HEK293T (cell line): Measurements from ENCODE around the gene BBS5.

ENCODE experiments used
- CTCF ChIA-PET: fragments of 350-600 bp; formaldehyde crosslinking; extraction: SDS; loops from one replicate; lab custom pipeline; 2021; ENCODE audit warnings: antibody characterized with exemption, inconsistent platforms; lab: Yijun Ruan, JAX
- POLR2A ChIA-PET: fragments of 350-600 bp; formaldehyde crosslinking; extraction: SDS; loops from one replicate; lab custom pipeline; 2020; ENCODE audit warnings: antibody characterized with exemption, inconsistent platforms; lab: Yijun Ruan, JAX
- DNase-seq: peaks from one replicate; pipeline ENCODE4 v3.0.0; 2012; ENCODE audit warnings: mixed read lengths; ENCODE audit errors: extremely low spot score
- ARNT ChIP-seq: fragments of 450-650 bp; IDR thresholded peaks from 2 replicates; pipeline ENCODE4 v1.6.1; 2017; ENCODE audit warnings: mild to moderate bottlenecking
- BHLHE40 ChIP-seq: fragments of 450-650 bp; IDR thresholded peaks from 2 replicates; pipeline ENCODE4 v1.6.1; 2016; ENCODE audit warnings: mild to moderate bottlenecking, moderate library complexity, borderline replicate concordance
- CTBP1 ChIP-seq: fragments of 450-650 bp; IDR thresholded peaks from 2 replicates; pipeline ENCODE4 v1.6.1; 2016; ENCODE audit warnings: borderline replicate concordance
- ELF4 ChIP-seq: fragments of 450-650 bp; IDR thresholded peaks from 2 replicates; pipeline ENCODE4 v1.6.1; 2017; ENCODE audit warnings: antibody characterized with exemption
- FOXA1 ChIP-seq: fragments of 450-650 bp; IDR thresholded peaks from 2 replicates; pipeline ENCODE4 v1.6.1; 2016; ENCODE audit warnings: mild to moderate bottlenecking
- FOXK2 ChIP-seq: fragments of 450-650 bp; IDR thresholded peaks from 2 replicates; pipeline ENCODE4 v1.6.1; 2016; ENCODE audit warnings: mild to moderate bottlenecking
- FOXM1 ChIP-seq: fragments of 450-650 bp; IDR thresholded peaks from 2 replicates; pipeline ENCODE4 v1.6.1; 2017; ENCODE audit warnings: mild to moderate bottlenecking, borderline replicate concordance
- HDGF ChIP-seq: fragments of 450-650 bp; IDR thresholded peaks from 2 replicates; pipeline ENCODE4 v1.6.1; 2017; ENCODE audit warnings: antibody characterized with exemption, borderline replicate concordance
- L3MBTL2 ChIP-seq: fragments of 450-650 bp; conservative IDR thresholded peaks from 2 replicates; pipeline ENCODE4 v1.6.1; 2016; ENCODE audit warnings: mild to moderate bottlenecking
- LEF1 ChIP-seq: fragments of 450-650 bp; IDR thresholded peaks from 2 replicates; pipeline ENCODE4 v1.6.1; 2017; ENCODE audit warnings: mild to moderate bottlenecking, borderline replicate concordance
- NFRKB ChIP-seq: fragments of 450-650 bp; IDR thresholded peaks from 2 replicates; pipeline ENCODE4 v1.6.1; 2016; ENCODE audit warnings: mild to moderate bottlenecking, moderate library complexity
- SP1 ChIP-seq: fragments of 450-650 bp; IDR thresholded peaks from 2 replicates; pipeline ENCODE4 v1.6.1; 2017
- SUZ12 ChIP-seq: fragments of 450-650 bp; IDR thresholded peaks from 2 replicates; pipeline ENCODE4 v1.6.1; 2016; ENCODE audit warnings: mild to moderate bottlenecking
- TARDBP ChIP-seq: fragments of 450-650 bp; IDR thresholded peaks from 2 replicates; pipeline ENCODE4 v1.6.1; 2016
- ZNF384 ChIP-seq: fragments of 450-650 bp; IDR thresholded peaks from 2 replicates; pipeline ENCODE4 v1.6.1; 2016
- TF ChIP-seq, protein P1 (sequence below): fragments of 450-650 bp; IDR thresholded peaks from 2 replicates; pipeline ENCODE4 v1.6.1; 2016

Gene BBS5

DNA sequence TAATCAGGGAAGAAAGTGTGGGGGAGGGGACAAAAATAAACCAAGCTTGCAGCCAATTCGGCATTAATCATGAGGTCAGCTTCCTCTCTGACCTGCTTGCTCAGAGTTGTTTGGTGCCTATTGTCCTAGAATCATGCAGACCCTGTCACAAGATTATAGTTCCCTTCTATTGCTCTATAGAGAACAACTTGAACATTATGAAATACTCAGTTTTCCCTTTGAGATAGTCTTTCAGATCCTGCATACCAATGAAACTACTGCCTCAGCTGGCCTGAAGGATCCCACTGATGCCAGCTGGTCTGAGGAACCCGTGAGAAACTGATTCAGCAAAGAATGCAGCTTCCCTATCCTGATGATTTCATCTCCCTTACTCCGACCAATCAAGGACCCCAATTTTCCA lies 955 bp upstream of the BBS5 start:
- DNase-seq = no peak
- ChIA-PET POLR2A (no interaction called here), CTCF (no interaction called here)
- TF ChIP-seq FOXA1 = no peak
- no peak for TF ChIP-seq SUZ12
- TF ChIP-seq FOXM1 = no peak
- no peak for TF ChIP-seq BHLHE40
- TF ChIP-seq, protein P1, sequence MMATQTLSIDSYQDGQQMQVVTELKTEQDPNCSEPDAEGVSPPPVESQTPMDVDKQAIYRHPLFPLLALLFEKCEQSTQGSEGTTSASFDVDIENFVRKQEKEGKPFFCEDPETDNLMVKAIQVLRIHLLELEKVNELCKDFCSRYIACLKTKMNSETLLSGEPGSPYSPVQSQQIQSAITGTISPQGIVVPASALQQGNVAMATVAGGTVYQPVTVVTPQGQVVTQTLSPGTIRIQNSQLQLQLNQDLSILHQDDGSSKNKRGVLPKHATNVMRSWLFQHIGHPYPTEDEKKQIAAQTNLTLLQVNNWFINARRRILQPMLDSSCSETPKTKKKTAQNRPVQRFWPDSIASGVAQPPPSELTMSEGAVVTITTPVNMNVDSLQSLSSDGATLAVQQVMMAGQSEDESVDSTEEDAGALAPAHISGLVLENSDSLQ = no peak
- TF ChIP-seq ELF4 = no peak

DNA sequence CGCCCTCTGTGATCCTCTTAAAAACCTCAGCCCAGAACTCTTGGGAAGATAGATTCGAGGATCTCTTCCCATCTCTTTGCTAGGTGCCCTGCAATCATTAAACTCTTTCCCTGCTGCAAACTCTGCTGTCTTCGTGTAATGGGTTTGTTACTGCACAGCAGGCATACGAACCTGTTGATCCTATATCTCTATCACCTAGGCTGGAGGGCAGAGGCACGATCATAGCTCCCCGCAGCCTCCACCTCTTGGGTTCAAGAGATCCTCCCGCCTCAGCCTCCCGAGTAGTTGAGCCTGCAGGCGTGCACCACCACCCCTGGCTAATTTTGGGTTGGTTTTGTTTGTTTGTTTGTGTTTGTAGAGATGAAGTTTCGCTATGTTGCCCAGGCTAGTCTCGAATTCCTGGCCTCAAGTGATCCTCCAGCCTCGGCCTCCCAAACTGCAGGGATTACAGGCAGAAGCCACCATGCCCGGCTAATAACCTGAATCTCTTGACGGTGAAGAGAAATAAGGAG lies 493 bp upstream of the BBS5 start:
- POLR2A ChIA-PET = interaction anchor here (0.8 to 1.5 kb wide), 5 partner anchors 12 to 106 kb away, joined by 3 to 5 read pairs (median 3); partner anchors contain the start of genes FASTKD1 and PPIG
- TF ChIP-seq FOXA1 = no peak
- no peak for TF ChIP-seq BHLHE40
- no peak for TF ChIP-seq ZNF384
- TF ChIP-seq, protein P1 = no peak
- TF ChIP-seq NFRKB = no peak
- no peak for TF ChIP-seq HDGF
- TF ChIP-seq ARNT = no peak
- TF ChIP-seq LEF1 = no peak
- TF ChIP-seq ELF4 = no peak
- TF ChIP-seq TARDBP = no peak
- no peak for TF ChIP-seq SUZ12
- no peak for TF ChIP-seq SP1
- no peak for TF ChIP-seq L3MBTL2
- no peak for TF ChIP-seq FOXM1
- no peak for TF ChIP-seq FOXK2
- no peak for TF ChIP-seq CTBP1
- DNase-seq = no peak
- CTCF ChIA-PET = interaction anchor here (0.7 to 2.0 kb wide), 3 partner anchors 9 to 1653 kb away, joined by 3 to 7 read pairs (median 4); no protein-coding TSS in a partner anchor

DNA sequence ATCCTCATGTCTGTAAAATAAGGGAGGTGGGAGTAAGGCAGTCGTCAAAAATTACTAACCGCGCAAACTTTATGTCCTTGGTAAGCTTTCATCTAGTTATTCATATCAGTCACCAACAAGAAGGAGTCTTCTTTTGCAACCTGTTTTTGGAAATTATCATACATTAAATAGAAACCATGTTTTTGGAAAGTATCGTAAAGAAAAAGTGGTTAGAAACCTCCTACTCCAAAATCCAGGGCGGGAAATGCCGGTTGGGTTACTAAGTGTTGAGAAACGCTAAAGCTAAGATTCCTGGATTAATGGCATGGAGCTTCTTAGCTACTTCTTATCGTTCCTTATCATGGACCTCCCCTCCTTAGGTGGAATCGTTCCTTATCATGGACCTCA lies 778 bp downstream of the BBS5 start:
- DNase-seq = no peak
- TF ChIP-seq BHLHE40 = no peak
- TF ChIP-seq FOXM1 = no peak
- no peak for TF ChIP-seq CTBP1
- no peak for TF ChIP-seq NFRKB
- no peak for TF ChIP-seq FOXA1
- TF ChIP-seq L3MBTL2 = no peak
- TF ChIP-seq ARNT = no peak
- TF ChIP-seq ELF4 = no peak
- TF ChIP-seq SUZ12 = no peak
- TF ChIP-seq ZNF384 = no peak
- TF ChIP-seq LEF1 = no peak
- TF ChIP-seq, protein P1 = no peak
- TF ChIP-seq TARDBP = no peak
- CTCF ChIA-PET = interaction anchor here (0.7 to 2.0 kb wide), 6 partner anchors 9 to 349 kb away, joined by 3 to 7 read pairs (median 3); no protein-coding TSS in a partner anchor
- POLR2A ChIA-PET = interaction anchor here (1.1 to 1.6 kb wide), 4 partner anchors 8 to 94 kb away, joined by 3 to 5 read pairs (median 4); partner anchors contain the start of gene FASTKD1

DNA sequence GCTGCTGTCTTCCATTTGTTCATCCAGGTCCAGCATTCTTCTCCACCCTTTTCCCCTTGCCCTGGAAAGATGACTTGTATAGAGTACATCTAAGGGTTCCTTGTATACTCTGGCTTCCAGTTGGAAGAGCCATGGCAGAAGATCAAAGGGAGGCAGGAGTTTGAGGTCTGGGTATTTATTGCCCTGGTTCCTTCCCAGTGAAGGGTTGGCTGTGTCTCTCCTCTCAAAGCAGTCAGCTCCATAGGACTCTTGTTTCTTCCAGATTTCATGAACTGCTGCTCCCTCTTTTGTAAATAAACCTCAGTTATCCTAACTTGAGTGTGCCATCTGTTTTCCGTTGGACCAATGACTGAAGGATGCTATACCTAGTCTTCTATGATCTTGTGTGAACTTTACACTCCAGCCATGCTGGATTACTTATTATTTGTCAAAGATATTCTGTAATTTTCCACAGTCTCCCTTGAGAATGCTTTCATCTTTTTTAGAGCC lies 6.4 kb downstream of the BBS5 start:
- ChIA-PET POLR2A (no interaction called here), CTCF (no interaction called here)
- no peak for DNase-seq
- TF ChIP-seq FOXK2 (no peak), SP1 (no peak), FOXM1 (no peak), BHLHE40 (no peak), FOXA1 (no peak)
- TF ChIP-seq, protein P1 = no peak

- no peak for DNase-seq
- ChIA-PET CTCF (no interaction called here), POLR2A (no interaction called here)
- TF ChIP-seq HDGF (no peak), FOXM1 (no peak), CTBP1 (no peak), FOXA1 (no peak), TARDBP (no peak), BHLHE40 (no peak), LEF1 (no peak), ELF4 (no peak), SUZ12 (no peak), FOXK2 (no peak), ARNT (no peak), L3MBTL2 (no peak), NFRKB (no peak), SP1 (no peak)
- TF ChIP-seq, protein P1 = no peak
These were observed 7.2 kb downstream of the BBS5 start for GRCh38 chr2:169486487-169486886.
